DLD1 (cell line): ENCODE results near the gene ANXA3.
"Not testable (repeated sequence)": the region's sequence is repeated elsewhere in the genome, so short reads cannot be mapped to it uniquely, and the experiment has no call there.

ENCODE experiments used
- in situ Hi-C: cut with HindIII; loops from 2 replicates; pipeline ENCODE4 v1.10.0; 2017; ENCODE audit warnings: low sequenced_read_pairs

The ANXA3 gene

DNA sequence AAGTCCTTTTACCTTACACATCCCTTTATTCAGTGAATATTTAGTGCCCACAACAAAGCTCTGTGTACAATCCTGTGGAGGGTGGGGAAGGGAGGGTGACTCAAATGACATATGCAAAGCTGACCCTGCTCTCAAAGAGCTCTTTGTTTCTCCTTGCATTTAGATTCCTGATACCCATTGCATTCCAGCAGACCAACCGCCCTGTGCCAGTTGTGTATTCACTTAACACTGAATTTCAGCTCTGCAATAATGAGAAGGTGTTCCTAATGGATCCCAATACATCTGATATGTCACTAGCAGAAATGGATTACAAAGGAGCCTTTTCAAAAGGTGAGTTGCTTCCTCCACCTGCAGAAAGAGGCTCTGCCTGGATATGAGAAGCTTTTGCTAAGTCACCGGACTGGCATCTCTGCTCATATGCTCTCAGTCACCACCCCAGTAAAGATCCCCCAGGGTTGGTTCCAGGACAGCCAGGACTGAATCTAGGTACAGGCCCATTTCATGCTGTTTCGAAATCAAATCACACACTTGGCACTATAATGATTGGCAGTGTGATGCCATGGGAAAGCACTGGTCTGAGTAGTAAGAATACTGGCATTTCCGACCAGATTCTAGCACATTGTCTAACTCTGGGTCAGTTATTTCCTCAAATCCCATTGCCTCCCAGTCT lies 17.1 kb upstream of the ANXA3 start:
- in situ Hi-C loops = no loop called here

DNA sequence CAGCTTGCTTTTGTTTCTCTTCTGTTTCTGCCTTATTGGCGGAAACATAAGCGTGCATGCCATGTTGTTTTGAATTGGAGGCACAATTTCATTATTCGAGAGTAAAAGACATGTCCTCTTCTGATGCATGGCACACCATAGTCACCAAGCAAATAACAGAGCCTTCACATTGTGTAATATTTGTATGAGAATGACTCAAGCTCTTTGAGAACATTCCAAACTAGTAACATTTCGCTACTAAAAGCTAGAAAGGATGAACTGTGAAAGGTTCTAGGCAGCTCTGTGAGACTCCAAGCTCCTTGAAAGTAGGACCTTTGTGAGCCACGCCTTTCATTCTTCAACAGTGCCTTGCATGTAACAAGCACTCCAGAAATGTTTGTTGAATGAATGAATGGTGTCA lies 9.2 kb upstream of the ANXA3 start:
- in situ Hi-C loops = no loop called here

GRCh38 chr4:78543424-78544125 lies 8.0 kb upstream of the ANXA3 start:
- in situ Hi-C loops = no loop called here

GRCh38 chr4:78544678-78545077 lies 6.9 kb upstream of the ANXA3 start:
- in situ Hi-C loops = no loop called here

DNA sequence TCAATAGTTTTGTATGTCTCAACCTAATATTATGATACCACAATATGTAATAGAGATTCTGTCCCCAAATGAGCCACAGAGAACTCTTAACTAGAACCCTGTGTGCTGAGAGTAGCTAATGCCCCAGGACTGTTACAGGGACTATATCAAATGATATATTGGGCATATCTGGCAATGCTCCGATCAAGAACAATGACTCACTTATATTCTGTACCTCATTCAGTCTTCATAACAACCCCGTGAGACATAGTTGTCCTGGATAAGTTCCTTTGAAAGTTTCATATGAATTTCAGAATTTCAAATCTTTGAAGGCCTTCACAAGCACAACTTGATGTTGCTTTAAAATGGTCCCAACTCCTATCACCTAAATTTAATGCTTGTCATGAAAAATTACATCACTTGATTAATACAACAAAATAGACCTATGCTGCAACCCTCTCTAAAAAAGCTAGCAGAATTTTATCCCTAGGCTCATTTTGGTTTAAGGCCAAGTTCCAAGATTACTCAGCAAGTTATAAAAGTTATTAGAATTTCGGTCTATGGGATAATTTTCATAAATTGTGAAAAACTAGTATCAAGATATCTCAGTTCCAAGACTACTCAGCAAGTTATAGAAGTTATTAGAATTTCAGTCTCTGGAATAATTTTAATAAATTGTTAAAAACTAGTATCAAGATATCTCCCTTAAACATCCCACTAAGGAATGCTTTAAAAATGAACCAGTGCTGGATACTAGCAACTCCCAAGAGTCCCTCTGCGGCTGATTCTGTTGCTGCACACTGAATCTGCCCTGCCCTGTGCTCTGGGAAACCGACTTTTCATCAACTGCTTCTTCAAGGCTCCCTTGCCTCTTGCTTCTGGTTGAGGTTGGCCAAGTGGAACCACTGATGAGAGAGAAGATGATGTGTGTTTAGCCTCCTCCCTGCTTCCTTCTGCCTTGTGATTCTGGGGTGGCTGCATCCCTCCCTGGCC lies 6.0 kb upstream of the ANXA3 start:
- in situ Hi-C loops = no loop called here

DNA sequence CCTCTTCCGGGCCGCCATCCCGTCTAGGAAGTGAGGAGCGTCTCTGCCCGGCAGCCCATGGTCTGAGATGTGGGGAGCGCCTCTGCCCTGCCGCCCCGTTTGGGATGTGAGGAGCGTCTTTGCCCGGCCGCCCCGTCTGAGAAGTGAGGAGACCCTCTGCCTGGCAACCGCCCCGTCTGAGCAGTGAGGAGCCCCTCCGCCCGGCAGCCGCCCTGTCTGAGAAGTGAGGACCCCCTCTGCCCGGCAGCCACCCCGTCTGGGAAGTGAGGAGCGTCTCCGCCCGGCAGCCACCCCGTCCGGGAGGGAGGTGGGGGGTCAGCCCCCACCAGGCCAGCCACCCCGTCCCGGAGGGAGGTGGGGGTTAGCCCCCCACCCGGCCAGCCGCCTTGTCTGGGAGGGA lies 3.7 kb upstream of the ANXA3 start:
- in situ Hi-C loops = not testable (repeated sequence)

DNA sequence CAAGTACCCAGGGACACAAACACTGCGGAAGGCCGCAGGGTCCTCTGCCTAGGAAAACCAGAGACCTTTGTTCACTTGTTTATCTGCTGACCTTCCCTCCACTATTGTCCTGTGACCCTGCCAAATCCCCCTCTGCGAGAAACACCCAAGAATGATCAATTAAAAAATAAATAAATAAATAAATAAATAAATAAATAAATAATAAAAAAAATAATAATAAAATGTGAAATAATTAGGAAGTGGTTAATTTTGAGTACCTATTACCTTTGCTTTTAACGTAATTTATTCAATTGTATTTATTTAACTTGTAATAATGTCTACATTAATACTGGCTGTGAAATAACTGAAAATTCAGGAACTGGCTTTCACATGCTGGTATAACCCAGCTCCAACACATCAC lies 2.7 kb upstream of the ANXA3 start:
- in situ Hi-C loops = not testable (repeated sequence)

- in situ Hi-C loops = no loop called here
Measured at GRCh38 chr4:78552389-78553042, 946 bp downstream of the ANXA3 start.

DNA sequence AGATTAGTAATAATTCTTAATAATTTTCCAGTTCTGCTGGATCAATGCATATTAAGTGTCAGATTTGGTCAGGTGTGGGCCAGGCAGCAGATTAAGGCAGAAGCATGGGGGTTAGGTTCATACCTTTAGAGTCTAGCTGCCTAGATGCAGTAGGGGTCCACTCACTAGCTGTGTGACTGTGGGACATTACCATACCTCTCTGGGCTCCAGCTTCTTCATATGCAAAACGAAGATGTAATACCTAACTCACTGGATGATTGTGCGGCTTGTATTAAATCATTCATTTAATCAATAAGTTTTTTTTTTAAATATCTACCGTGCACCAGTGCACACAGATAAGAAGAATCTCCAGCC lies 1.4 kb downstream of the ANXA3 start:
- in situ Hi-C loops = no loop called here

GRCh38 chr4:78553529-78554060 lies 2.0 kb downstream of the ANXA3 start:
- in situ Hi-C loops = no loop called here

DNA sequence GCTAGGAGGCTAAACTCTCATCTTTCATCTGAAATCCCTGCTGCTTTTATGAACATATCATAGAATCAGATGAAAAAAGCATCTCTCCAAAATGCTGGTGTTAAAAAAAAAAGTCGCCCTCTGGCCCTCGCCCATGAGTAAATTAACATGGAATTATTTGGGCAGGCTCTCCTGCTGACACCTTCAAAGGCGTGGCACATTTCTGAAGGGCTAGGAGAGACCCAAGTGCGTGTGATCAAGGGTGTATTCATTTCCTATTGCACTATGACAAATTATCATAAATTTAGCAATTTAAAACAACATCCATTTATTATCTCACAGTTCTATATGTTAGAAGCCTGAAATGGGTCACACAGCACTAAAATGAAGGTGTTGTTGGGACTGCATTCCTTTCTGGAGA lies 5.1 kb downstream of the ANXA3 start:
- in situ Hi-C loops = no loop called here

DNA sequence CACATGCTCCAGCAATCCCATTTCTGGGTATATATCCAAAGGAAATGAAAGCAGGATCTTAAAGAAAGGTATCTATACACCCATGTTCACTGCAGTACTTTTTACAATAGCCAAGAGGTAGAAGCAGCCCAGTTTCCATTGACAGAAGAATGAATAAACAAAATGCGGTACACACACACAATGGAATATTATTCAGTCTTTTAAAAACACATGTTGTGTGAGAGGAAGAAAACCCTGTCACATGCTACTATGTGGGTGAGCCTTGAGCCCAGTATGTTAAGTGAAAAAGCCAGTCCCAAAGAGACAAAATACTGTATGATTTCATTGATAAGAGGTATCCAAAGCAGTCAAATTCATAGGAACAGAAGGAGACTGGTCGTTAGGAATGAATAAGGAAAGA lies 6.3 kb downstream of the ANXA3 start:
- in situ Hi-C loops = no loop called here

DNA sequence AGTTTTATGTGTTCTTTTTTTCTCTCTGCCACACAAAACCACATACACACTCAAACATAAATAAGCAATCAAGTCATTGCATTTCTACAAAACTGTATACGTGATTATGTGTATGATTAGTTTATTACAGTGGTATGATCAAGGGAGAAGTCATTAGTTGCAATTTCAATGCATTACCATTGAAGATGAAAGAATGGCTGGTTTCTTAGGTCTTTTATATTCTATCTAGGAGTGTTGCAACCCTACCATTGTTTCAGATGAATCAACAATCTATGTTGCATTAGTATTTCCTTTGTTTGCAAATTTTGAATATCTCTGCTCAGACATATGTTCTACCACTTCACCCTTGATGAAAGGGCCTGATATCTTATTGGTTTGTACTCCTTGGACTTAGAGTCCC lies 6.8 kb downstream of the ANXA3 start:
- in situ Hi-C loops = no loop called here

DNA sequence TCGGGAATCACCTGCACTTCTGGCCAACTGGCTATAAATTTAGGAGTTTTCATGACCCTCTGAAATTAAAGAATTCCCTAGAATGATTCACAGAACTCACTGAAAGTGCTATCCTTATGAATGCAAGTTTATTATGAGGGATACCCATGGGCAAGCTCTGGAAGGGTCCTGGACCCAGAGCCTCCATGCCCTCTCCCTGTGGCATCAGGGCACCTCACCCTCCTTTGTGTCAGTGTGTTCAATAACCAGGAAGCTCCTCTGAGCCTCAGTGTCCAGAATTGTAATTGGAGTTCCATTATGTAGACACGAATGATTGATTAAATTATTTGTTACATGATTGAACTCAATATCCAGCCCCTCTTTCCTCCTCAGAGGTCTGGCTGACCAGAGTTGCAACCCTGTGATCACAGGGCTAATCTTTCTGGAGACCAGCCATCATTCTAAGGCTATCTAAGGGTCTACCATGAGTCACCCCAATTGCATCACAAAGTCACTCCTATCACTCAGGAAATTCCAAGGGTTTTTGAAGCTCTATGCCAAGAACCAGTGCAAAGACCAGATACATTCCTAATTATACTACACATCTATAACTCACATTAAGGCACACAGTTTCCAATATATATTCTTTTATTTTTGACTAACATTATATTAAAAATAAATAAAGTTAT lies 8.9 kb downstream of the ANXA3 start:
- in situ Hi-C loops = no loop called here

DNA sequence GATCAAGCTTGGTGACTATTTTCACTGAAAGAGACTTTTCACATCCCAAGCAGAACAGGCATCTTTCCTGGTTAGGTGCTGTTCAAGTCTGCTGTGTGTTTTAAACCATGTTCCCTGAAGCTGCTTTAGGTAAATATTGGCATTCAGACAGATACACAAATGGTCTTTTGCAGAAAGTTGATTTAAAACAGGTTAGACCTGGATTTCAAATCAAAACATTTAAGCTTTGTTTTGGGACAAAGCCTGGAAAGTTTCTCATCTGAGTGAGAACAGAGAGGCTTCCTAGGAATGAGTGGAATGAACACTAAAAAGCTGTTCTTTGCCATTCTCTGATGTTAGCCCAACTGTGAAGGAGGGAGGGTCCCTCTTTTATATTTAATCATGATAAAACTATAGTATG lies 10.1 kb downstream of the ANXA3 start:
- in situ Hi-C loops = no loop called here

GRCh38 chr4:78562687-78563086 lies 11.1 kb downstream of the ANXA3 start:
- in situ Hi-C loops = no loop called here

GRCh38 chr4:78565971-78566372 lies 14.4 kb downstream of the ANXA3 start:
- in situ Hi-C loops = loop anchor here (5.0 kb wide), 1 partner anchor 36 kb away; no protein-coding TSS in a partner anchor

DNA sequence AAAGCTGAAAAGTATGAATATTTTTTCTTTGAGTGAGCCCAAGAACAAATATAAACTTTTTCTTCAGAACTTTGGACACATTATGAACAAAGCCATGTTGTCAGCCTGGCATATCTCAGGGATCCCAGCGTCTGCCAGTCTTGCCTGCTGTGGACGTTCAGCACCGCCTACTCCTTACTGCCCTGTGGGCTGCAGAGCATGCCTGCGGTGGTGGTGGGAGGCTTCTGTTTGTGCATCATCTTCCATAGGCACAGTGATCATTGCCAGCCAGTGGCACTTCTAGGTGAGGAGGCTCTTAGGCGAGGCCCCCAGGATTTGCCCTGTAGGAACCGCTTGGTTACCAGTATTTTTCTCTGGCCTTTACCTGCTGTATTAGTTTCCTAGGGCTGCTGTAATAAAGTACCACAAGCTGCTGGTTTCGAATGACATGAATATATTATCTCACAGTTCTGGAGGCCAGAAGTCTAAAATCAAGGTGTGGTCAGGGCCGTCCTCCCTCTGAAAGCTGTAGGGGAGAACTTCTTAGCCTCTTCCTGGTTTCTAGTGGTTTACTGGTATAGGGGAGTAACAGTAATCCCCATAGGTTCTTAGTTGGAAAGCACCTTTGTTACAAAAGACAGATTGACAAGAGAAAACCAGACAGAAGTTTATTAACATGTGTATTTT lies 15.4 kb downstream of the ANXA3 start:
- in situ Hi-C loops = loop anchor here (5.0 kb wide), 1 partner anchor 35 kb away; no protein-coding TSS in a partner anchor

DNA sequence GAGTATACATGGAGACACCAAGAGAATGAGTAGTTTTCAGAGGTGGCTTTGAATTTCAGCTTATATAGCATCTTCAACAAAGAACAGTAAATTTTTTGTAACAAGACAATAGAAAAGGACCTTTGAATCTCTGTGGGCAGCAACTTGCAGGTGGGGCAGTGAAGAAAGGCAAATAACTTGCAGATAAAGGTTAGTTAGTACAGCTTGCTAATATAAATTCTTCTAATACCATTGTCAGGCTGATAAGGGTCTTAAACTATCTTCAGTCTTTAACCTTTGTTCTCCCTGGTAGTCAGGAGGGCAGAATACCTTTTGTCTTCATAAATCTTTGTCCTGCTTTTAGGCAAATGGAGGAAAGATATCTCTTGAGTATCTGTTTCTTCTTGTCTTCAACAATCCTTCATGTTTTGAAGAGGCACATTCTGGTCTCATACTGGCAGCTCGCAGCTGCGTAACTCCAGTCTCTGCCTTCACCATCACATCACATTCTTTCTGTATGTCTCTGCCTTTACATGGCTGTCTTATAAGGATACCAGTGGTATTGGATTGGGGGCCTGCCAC lies 16.0 kb downstream of the ANXA3 start:
- in situ Hi-C loops = loop anchor here (5.0 kb wide), 1 partner anchor 35 kb away; no protein-coding TSS in a partner anchor
